Tibial nerve (tissue), 4 donors: ENCODE measurements around the gene AVPR1A.
"Not testable (repeated sequence)": the region's sequence is repeated elsewhere in the genome, so short reads cannot be mapped to it uniquely, and the experiment has no call there.

ENCODE experiments used
- CTCF ChIP-seq, 5 experiments: fragments of 200-600 bp in 3 of 5; fragments of 450-650 bp in 2 of 5; sonication (generic) in 3 of 5; IDR thresholded peaks; one replicate each; pipeline ENCODE4 v1.5.1; 2016 to 2019; ENCODE audit warnings: antibody characterized with exemption in 5 of 5, mild to moderate bottlenecking in 3 of 5, moderate library complexity in 2 of 5
- EP300 ChIP-seq, 2 donors: sonication (generic); formaldehyde crosslinking; IDR thresholded peaks; one replicate each; pipeline ENCODE4 v1.6.1; 2017; ENCODE audit warnings: antibody characterized with exemption in 2 of 2, mild to moderate bottlenecking in 1 of 2
- POLR2A ChIP-seq, 2 donors: fragments of 450-650 bp; IDR thresholded peaks; one replicate each; pipeline ENCODE4 v1.6.1; 2017; ENCODE audit warnings: antibody characterized with exemption in 2 of 2, mild to moderate bottlenecking in 2 of 2, moderate library complexity in 2 of 2

DNA sequence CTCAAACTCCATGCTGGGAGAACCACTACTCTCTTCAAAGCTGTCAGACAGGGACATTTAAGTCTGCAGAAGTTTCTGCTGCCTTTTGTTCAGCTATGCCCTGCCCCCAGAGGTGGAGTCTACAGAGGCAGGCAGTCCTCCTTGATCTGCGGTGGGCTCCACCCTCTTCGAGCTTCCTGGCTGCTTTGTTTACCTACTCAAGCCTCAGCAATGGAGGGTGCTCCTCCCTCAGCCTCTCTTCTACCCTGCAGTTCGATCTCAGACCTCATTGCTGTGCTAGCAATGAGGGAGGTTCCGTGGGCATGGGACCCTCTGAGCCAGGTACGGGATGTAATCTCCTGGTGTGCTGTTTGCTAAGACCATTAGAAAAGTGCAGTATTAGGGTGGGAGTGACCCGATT is 16.7 kb upstream of the AVPR1A start:
- not testable (repeated sequence) for TF ChIP-seq CTCF, POLR2A, EP300 (IDR thresholded peaks at IDR 0.05)
